Sigmoid colon (tissue), 3 donors: ENCODE measurements around the gene CHCHD10.

Experiments
- CTCF ChIP-seq, 4 experiments: fragments of 450-650 bp in 3 of 4; fragments of 200-600 bp in 1 of 4; IDR thresholded peaks; one replicate each; pipeline ENCODE4 v1.5.1; 2016 to 2019; ENCODE audit warnings: antibody characterized with exemption in 4 of 4, mild to moderate bottlenecking in 3 of 4, moderate library complexity in 2 of 4
- POLR2A ChIP-seq, 2 donors: fragments of 450-650 bp; IDR thresholded peaks; one replicate each; pipeline ENCODE4 v1.6.1; 2016; ENCODE audit warnings: antibody characterized with exemption in 2 of 2, mild to moderate bottlenecking in 2 of 2, moderate library complexity in 2 of 2

GRCh38 chr22:23737696-23738095 lies 30.1 kb downstream of the CHCHD10 start:
- TF ChIP-seq POLR2A (IDR thresholded peaks at IDR 0.05) (no peak), CTCF (IDR thresholded peaks at IDR 0.05) (no peak)
